Inferior parietal cortex (tissue), 1 donor: ENCODE data around the gene MAP3K15.
"Not testable (repeated sequence)": the region's sequence is repeated elsewhere in the genome, so short reads cannot be mapped to it uniquely, and the experiment has no call there.

Experiments
- DNase-seq: peaks from one replicate; pipeline ENCODE4 v3.0.0-alpha.2; 2016; ENCODE audit errors: extremely low spot score

MAP3K15 gene

GRCh38 chrX:19532709-19533108 is 17.4 kb upstream of the MAP3K15 start:
- DNase-seq = no peak

GRCh38 chrX:19517965-19518364 is 2.7 kb upstream of the MAP3K15 start:
- DNase-seq = no peak

GRCh38 chrX:19515615-19516105 is 352 bp upstream of the MAP3K15 start:
- DNase-seq = no peak

GRCh38 chrX:19513383-19513782 is 1.9 kb downstream of the MAP3K15 start:
- DNase-seq = no peak

GRCh38 chrX:19512961-19513360 is 2.3 kb downstream of the MAP3K15 start:
- DNase-seq = no peak

- DNase-seq = no peak
Observed at GRCh38 chrX:19512359-19512758, 2.9 kb downstream of the MAP3K15 start.

- DNase-seq = not testable (repeated sequence)
Observed at GRCh38 chrX:19511796-19512195, 3.5 kb downstream of the MAP3K15 start.

- no peak for DNase-seq
Observed at GRCh38 chrX:19496711-19497110, 18.6 kb downstream of the MAP3K15 start.

- DNase-seq = no peak
Observed at GRCh38 chrX:19487520-19488200, 27.6 kb downstream of the MAP3K15 start.

GRCh38 chrX:19479458-19479857 is 35.9 kb downstream of the MAP3K15 start:
- no peak for DNase-seq

GRCh38 chrX:19468383-19468782 is 46.9 kb downstream of the MAP3K15 start:
- not testable (repeated sequence) for DNase-seq

- DNase-seq = no peak
Observed at GRCh38 chrX:19462879-19463278, 52.4 kb downstream of the MAP3K15 start.

- no peak for DNase-seq
Observed at GRCh38 chrX:19462231-19462630, 53.1 kb downstream of the MAP3K15 start.

GRCh38 chrX:19457662-19458061 is 57.6 kb downstream of the MAP3K15 start:
- no peak for DNase-seq

GRCh38 chrX:19448077-19448476 is 67.2 kb downstream of the MAP3K15 start:
- DNase-seq = no peak

- DNase-seq = no peak
Observed at GRCh38 chrX:19446397-19446796, 68.9 kb downstream of the MAP3K15 start.

GRCh38 chrX:19445772-19446171 is 69.5 kb downstream of the MAP3K15 start:
- DNase-seq = not testable (repeated sequence)

- no peak for DNase-seq
Observed at GRCh38 chrX:19443869-19444526, 71.3 kb downstream of the MAP3K15 start.

GRCh38 chrX:19440713-19441112 is 74.6 kb downstream of the MAP3K15 start:
- no peak for DNase-seq

GRCh38 chrX:19422661-19423060 is 92.6 kb downstream of the MAP3K15 start:
- not testable (repeated sequence) for DNase-seq

- no peak for DNase-seq
Observed at GRCh38 chrX:19410259-19410658, 105.0 kb downstream of the MAP3K15 start.

GRCh38 chrX:19403696-19404095 is 111.6 kb downstream of the MAP3K15 start:
- no peak for DNase-seq

GRCh38 chrX:19392703-19393102 is 122.6 kb downstream of the MAP3K15 start:
- DNase-seq = no peak
